Effector memory CD8-positive, alpha-beta T cell (primary cell): ENCODE results near the gene FUCA1.
A peak's percentile ranks its signal among the peaks of the same experiment; 100 is the strongest.
"Not testable (repeated sequence)": the region's sequence is repeated elsewhere in the genome, so short reads cannot be mapped to it uniquely, and the experiment has no call there.

Source experiments
- ATAC-seq: fragments of 150-1000 bp; cut with Tn5 transposase; replicated peaks from 2 replicates; pipeline ENCODE4 v1.10.0; 2021; ENCODE audit warnings: mild to moderate bottlenecking, moderate library complexity
- DNase-seq, 3 experiments: peaks; one replicate each; pipeline ENCODE4 v3.0.0; 2021
- H3K27ac Mint-ChIP-seq, 2 donors: one replicate each; pipeline ENCODE4 v1.8.0; 2022; ENCODE audit warnings: mild to moderate bottlenecking in 2 of 2, mixed read lengths in 2 of 2, moderate library complexity in 2 of 2
- H3K27me3 Mint-ChIP-seq, 2 donors: one replicate each; pipeline ENCODE4 v1.8.0; 2022; ENCODE audit warnings: mixed read lengths in 2 of 2
- H3K36me3 Mint-ChIP-seq: one replicate; pipeline ENCODE4 v1.8.0; 2022; ENCODE audit warnings: mild to moderate bottlenecking, moderate library complexity, mixed read lengths; ENCODE audit not compliant: insufficient read depth
- H3K4me1 Mint-ChIP-seq, 2 donors: one replicate each; pipeline ENCODE4 v1.8.0; 2022; ENCODE audit warnings: low read depth in 2 of 2, mixed read lengths in 2 of 2
- H3K4me3 Mint-ChIP-seq, 2 donors: one replicate each; pipeline ENCODE4 v1.8.0; 2022; ENCODE audit warnings: mild to moderate bottlenecking in 2 of 2, mixed read lengths in 2 of 2, moderate library complexity in 2 of 2
- H3K9me3 Mint-ChIP-seq, 2 donors: one replicate each; pipeline ENCODE4 v1.8.0; 2022; ENCODE audit warnings: mixed read lengths in 2 of 2

Gene FUCA1

DNA sequence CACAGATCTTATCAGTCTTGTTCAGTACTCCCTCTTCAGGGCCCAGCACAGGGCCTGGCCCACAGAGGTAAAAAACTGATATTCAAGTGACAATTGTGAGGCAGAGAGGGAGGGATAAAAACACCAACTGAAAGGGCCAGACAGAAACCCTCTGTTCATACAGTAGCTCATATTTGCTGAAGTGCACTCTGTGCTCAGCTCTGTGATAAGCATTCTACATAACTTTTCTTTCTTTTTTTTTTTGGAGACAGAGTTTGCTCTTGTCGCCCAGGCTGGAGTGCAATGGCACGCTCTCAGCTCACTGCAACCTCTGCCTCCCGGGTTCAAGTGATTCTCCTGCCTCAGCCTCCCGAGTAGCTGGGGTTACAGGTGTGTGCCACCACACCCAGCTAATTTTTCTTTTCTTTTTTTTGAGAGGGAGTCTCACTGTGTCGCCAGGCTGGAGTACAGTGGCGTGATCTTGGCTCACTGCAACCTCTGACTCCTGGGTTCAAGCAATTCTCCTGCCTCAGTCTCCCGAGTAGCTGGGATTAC is 65.2 kb downstream of the FUCA1 start:
- H3K4me3 Mint-ChIP-seq = peak overlapping the region in 1 of 2 donors; percentile 6
- H3K9me3 Mint-ChIP-seq, H3K27me3 Mint-ChIP-seq, ATAC-seq, DNase-seq: not testable (repeated sequence)
- H3K4me1 Mint-ChIP-seq = peaks cover 4 to 24% of the 10 kb centered on the region in 2 donors
- peaks cover 17% of the 10 kb centered on the region for H3K36me3 Mint-ChIP-seq
- peak overlapping the region in 1 of 2 donors; percentile 72 for H3K27ac Mint-ChIP-seq

DNA sequence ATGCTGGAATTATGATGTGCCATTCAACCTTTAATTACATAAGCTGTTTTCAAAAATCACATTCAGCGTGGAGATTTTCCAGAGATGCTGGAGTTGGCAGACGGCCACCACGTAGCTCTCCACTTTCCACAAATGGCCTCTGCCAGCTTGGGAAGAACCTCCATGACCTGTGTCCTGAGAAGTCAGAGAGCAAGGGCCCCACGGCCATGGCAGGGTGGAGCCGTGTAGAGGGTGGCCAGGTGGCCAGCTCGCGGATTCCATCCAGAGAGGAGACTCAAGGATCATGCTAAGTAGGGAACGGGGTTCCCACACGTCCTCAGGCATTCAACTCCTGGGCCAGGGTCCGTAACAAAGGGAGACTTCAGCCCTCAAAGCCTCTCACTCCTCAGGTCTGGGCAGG is 66.2 kb downstream of the FUCA1 start:
- peaks cover 17% of the 10 kb centered on the region for H3K36me3 Mint-ChIP-seq
- peaks cover 4 to 24% of the 10 kb centered on the region in 2 donors for H3K4me1 Mint-ChIP-seq
- no peaks in the 10 kb centered on the region for H3K27me3 Mint-ChIP-seq
- no peak for ATAC-seq
- peak overlapping the region; percentile 79 to 84 for H3K4me3 Mint-ChIP-seq
- peak overlapping the region in 1 of 2 donors; percentile 86 for H3K27ac Mint-ChIP-seq
- no peaks in the 10 kb centered on the region for H3K9me3 Mint-ChIP-seq
- no peak for DNase-seq

GRCh38 chr1:23801338-23801748 is 66.7 kb downstream of the FUCA1 start:
- ATAC-seq = no peak

DNA sequence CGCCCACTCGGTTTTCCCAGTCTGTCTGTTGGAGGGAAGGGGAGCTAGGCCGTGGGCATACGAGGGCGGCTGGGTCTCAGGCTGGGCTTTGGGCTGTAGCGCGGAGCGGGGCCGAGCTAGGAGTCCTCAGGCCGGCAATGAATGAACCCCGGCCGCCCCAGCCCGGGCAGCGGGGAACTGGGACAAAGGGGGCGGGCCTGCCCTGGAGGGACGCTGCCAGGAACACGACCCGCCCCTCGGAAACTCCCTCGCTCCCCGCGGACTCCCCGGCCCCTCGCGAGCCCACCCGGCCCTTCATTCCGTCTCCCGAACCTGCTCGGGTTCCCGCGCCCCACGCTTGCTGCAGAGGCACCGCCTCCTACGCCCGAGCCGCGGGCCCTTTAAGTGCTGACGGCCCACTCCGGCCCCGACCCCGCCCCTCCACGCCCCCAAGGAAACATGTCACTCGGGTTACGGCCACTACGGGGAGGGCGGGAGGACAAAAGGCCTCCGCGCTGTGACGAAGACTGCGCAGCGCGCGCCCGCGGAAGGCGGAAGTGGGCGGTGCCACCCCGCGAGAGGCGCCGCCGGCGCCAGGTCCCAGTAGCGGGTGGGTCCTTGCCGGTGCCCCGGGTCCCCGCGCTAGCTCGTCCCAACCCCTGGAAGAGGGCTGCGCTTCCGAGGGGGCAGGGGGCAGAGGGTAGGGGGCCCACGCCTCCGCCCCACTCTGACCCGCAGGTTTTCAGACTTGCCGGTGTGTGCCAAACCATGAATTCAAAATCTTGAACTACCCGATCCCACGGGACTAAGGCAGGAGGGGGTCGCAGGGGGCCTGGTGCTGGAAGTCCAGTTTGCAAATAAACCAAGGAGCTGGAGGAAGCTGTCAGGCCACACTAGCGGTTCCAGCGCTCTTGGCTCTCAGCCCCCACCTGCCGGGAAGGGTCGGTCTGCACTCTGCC is 67.4 kb downstream of the FUCA1 start, which contains the start of gene GALE:
GALE (minus strand) TSS at position 355 of the 938 bp plus-strand sequence. CDS start 1,747 bp downstream, outside the sequence.
- peak within 1 kb of the TSS; percentile 79 to 84 for H3K4me3 Mint-ChIP-seq
- DNase-seq = peak; percentile 93
- no peaks in the 10 kb centered on the region for H3K9me3 Mint-ChIP-seq
- ATAC-seq = peak; percentile 92
- peaks cover 20% of the 10 kb centered on the region for H3K36me3 Mint-ChIP-seq
- peaks cover 4 to 24% of the 10 kb centered on the region in 2 donors for H3K4me1 Mint-ChIP-seq
- no peaks in the 10 kb centered on the region for H3K27me3 Mint-ChIP-seq
- H3K27ac Mint-ChIP-seq = peak within 1 kb of the TSS; percentile 86 to 89

More at GRCh38 chr1:23801338-23801748, 66.7 kb downstream of the FUCA1 start:
- H3K36me3 Mint-ChIP-seq = peaks cover 17% of the 10 kb centered on the region
- no peak for DNase-seq
- H3K4me3 Mint-ChIP-seq = peak overlapping the region; percentile 79 to 84
- H3K4me1 Mint-ChIP-seq = peaks cover 4 to 24% of the 10 kb centered on the region in 2 donors
- H3K27ac Mint-ChIP-seq = peak overlapping the region; percentile 86 to 89
- H3K9me3 Mint-ChIP-seq = no peaks in the 10 kb centered on the region
- H3K27me3 Mint-ChIP-seq = no peaks in the 10 kb centered on the region

DNA sequence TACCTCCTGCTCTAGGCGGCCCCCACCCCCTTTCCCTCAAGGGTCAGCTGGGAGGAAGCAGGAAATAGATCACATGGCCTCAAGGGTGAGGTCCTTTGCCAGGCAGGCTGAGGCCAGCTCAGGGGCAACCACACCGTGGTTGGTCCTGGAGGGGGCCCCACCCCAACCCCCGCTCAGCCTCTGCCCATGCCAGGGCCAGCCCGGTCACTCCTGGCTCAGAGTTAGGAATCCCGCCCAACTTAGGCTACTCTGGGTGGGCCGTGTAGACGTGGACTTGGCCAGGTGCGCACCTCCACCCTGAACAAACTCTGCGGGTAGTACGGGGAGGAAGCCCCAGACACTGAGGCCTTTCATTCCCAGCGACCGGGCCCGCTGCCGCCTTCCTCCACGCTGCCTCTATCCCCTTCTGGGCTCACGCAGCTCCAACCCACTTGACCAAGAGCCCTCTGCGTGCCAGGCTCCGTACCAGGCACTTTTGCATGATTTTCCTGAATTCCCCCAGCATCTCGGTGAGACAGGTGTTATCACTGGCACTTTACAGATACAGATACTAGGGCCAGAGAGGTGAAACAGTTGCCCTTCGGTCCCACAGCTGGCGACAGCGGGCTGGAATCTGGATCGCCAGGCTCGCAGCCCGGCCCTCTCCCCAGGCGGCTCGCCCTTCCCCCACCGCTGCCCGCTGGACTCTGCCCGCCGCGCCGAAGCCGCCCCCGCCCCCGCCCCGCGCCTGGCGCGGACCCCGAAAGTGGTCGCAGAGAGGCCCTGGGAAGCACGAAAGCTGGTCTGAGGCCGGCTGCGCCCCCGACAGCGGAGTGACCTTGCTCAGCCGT is 68.3 kb downstream of the FUCA1 start:
- no peak for ATAC-seq
- Mint-ChIP-seq H3K4me1 (peaks cover 4 to 24% of the 10 kb centered on the region in 2 donors), H3K9me3 (no peaks in the 10 kb centered on the region), H3K27me3 (no peaks in the 10 kb centered on the region), H3K4me3 (peak overlapping the region; percentile 79 to 84), H3K27ac (peak overlapping the region; percentile 37 to 89), H3K36me3 (peaks cover 26% of the 10 kb centered on the region)
- no peak for DNase-seq

GRCh38 chr1:23799255-23799569 is 68.9 kb downstream of the FUCA1 start:
- peak overlapping the region in 1 of 2 donors; percentile 37 for H3K27ac Mint-ChIP-seq
- H3K27me3 Mint-ChIP-seq = no peaks in the 10 kb centered on the region
- H3K36me3 Mint-ChIP-seq = peaks cover 28% of the 10 kb centered on the region
- peak overlapping the region; percentile 79 to 84 for H3K4me3 Mint-ChIP-seq
- no peak for ATAC-seq
- no peak for DNase-seq
- H3K4me1 Mint-ChIP-seq = peaks cover 4 to 23% of the 10 kb centered on the region in 2 donors
- no peaks in the 10 kb centered on the region for H3K9me3 Mint-ChIP-seq

DNA sequence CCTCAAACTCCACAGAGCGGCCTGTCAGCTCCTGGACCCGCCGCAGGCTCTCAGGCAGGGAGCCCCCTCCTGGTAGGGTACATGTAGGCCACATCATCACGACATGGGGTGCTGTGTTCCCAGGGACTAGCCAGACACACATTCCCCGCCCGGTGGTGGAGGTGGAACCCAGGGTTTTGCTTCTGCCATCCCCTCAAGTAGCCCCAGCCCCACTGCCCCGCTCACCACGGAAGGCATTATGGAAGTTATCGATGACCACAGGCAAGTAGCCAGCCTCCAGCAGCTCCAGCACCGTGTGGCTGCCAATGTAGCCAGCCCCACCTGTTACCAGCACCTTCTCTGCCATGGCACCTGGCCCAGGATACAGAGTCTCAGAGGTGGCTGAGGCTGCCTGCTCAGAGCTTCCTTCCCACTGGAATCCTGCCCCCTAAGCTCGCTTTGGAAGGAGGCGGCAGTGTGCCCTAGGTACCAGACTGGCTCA is 69.4 kb downstream of the FUCA1 start:
- no peak for DNase-seq
- Mint-ChIP-seq H3K4me1 (peaks cover 4 to 21% of the 10 kb centered on the region in 2 donors), H3K36me3 (peaks cover 31% of the 10 kb centered on the region), H3K27ac (peak overlapping the region in 1 of 2 donors; percentile 37), H3K9me3 (no peaks in the 10 kb centered on the region), H3K4me3 (peak overlapping the region in 1 of 2 donors; percentile 79), H3K27me3 (no peaks in the 10 kb centered on the region)
- no peak for ATAC-seq

DNA sequence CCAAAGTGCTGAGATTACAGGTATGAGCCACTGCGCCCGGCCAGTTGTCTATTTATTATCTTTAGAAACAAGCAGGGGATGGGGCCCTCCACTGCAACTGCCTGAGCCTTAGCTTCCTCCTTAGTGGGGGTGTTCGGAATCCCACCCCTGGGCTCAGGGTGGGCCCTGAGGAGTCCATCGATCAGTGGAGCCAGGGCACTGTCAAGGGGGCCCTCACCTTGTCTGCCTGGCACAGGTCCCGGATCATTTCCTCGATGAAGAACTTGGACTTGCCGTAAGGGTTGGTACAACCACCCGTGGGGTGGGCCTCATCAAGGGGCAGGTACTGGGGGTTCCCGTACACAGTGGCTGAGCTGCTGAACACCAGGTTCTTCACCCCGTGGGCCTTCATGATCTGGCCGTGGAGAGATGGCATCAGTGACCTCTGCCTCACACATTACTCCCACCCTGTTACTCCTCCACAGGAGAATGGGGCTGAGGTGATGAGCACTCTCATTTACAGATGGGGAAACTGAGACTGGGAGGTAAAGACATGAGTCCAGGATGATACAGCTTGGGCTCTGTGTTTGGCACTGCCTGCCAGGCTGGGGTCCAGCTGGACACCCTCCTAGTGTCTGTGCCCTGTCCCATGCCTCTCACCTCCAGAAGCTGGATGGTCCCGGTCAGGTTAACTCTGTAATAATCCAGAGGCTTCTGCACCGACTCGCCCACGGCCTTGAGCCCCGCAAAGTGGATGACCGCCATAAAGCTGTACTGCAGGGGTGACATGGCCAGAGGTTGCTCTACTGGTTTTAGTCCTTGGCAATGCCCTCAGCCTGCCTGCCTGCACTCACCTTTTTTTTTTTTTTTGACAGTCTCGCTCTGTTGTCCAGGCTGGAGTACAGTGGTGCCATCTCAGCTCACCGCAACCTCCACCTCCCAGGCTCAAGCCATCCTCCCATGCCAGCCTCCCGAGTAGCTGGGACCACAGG is 70.3 kb downstream of the FUCA1 start:
- no peak for DNase-seq
- ATAC-seq = no peak
- peaks cover 4 to 26% of the 10 kb centered on the region in 2 donors for H3K4me1 Mint-ChIP-seq
- peaks cover 34% of the 10 kb centered on the region for H3K36me3 Mint-ChIP-seq
- no peaks in the 10 kb centered on the region for H3K9me3 Mint-ChIP-seq
- H3K4me3 Mint-ChIP-seq = no peak overlapping the region
- no peaks in the 10 kb centered on the region for H3K27me3 Mint-ChIP-seq
- H3K27ac Mint-ChIP-seq = peak overlapping the region in 1 of 2 donors; percentile 38

DNA sequence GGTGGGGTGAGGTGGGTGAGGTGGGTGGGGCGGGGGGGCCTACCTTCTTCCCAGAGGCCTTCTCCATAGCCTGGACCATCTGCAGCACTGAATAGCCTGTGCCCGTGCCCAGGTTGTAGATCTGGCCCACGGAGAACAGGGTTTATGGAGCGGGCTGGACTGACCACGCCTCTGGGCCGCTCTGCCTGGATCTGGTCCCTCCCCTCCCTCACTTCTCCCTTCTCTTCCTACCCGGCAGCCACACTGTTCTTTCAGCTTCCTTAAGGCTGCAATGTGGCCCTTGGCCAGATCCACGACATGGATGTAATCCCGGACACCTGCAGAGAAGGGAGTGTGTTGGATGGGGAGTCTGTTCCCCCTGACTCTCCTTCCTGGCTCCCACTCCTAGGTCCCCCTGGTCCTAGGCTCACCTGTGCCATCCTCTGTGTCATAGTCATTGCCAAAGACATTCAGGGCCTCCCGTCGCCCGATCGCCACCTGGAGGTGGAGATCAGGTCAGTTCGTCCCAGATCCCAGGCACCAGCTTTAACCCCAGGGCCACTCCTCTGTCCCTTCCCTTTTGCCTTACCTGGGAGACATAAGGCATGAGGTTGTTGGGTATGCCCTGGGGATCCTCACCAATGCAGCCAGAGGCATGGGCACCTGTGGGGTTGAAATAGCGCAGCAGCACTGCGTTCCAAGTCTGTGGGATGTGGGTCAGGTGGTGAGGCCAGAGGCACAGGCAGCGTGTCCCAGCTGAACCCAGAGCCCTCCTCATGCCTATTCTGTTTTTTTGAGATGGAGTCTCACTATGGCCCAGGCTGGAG is 71.4 kb downstream of the FUCA1 start:
- DNase-seq (no peak), ATAC-seq (no peak)
- H3K27ac Mint-ChIP-seq = peak overlapping the region; percentile 28 to 77
- no peaks in the 10 kb centered on the region for H3K27me3 Mint-ChIP-seq
- H3K4me3 Mint-ChIP-seq = no peak overlapping the region
- H3K9me3 Mint-ChIP-seq = no peaks in the 10 kb centered on the region
- H3K4me1 Mint-ChIP-seq = peaks cover 13 to 31% of the 10 kb centered on the region in 2 donors
- peaks cover 37% of the 10 kb centered on the region for H3K36me3 Mint-ChIP-seq

DNA sequence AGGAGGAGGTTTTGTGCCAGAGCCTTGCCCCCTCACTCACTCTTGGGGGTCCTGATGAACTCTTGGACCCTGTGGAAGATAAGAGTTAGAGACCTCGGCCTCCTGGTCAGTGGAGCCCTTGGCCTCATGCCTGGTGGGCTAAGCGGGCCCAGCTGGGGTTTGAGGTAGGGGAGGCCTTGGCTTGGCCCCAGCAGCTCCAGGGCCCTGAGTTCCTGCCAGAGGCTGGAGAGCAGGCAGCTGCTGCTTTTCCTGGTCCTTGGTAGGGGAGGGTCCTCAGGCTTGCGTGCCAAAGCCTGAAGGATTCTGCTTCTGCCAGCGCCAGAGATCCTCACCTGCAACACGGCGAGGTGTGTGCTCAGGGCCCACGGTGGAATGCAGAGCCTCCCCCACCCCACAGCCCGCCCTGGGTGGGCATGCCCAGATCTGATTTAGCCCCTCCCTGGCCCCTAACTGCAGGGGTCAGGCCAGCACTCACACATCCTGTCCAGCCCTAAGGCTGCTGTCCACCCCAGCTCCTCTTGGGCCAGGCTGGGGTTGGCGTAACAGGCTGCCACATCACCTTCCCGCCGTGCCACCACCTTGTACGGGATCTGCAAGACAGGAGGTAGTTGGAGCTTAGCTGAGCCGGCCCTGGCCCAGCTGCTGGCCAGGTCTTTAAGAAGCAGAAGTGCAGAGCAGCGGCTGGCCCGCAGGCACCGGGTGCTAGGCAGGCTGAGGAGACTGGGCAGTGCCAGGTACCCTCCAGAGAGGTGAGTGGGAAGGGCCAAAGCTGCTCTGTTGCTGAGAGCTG is 72.2 kb downstream of the FUCA1 start:
- Mint-ChIP-seq H3K36me3 (peaks cover 40% of the 10 kb centered on the region), H3K4me3 (no peak overlapping the region), H3K27me3 (no peaks in the 10 kb centered on the region), H3K9me3 (no peaks in the 10 kb centered on the region), H3K4me1 (peaks cover 21 to 34% of the 10 kb centered on the region in 2 donors), H3K27ac (no peak overlapping the region)
- no peak for ATAC-seq
- no peak for DNase-seq
